Uterus (tissue), 2 donors: ENCODE results near the gene RAB3GAP1.

Experiments
- CTCF ChIP-seq, 4 experiments: fragments of 200-600 bp in 2 of 4; fragments of 450-650 bp in 2 of 4; sonication (generic) in 2 of 4; IDR thresholded peaks; one replicate each; pipeline ENCODE4 v1.5.1; 2016 to 2019; ENCODE audit warnings: antibody characterized with exemption in 4 of 4, mild to moderate bottlenecking in 2 of 4, moderate library complexity in 1 of 4
- POLR2A ChIP-seq, 2 donors: fragments of 450-650 bp; IDR thresholded peaks; one replicate each; pipeline ENCODE4 v1.6.1; 2016; ENCODE audit warnings: antibody characterized with exemption in 2 of 2, mild to moderate bottlenecking in 1 of 2, moderate library complexity in 1 of 2

- TF ChIP-seq POLR2A (IDR thresholded peaks at IDR 0.05) (no peak), CTCF (IDR thresholded peaks at IDR 0.05) (no peak)
Measured at GRCh38 chr2:135182190-135182589, 130.1 kb downstream of the RAB3GAP1 start.
